Vagina (tissue), 2 donors: ENCODE measurements around the gene PNPLA2. TPM values are rescaled to one million over a fixed set of nuclear protein-coding genes. Genes with fewer than 3 reads are reported as not detected.

Experiments used
- DNase-seq, 2 donors: peaks; one replicate each; pipeline ENCODE4 v3.0.0-alpha.2; 2017; ENCODE audit errors: extremely low spot score in 2 of 2
- H3K27ac ChIP-seq: fragments of 200-600 bp; sonication (generic); one replicate; pipeline ENCODE4 v1.5.1; 2019
- H3K27me3 ChIP-seq: fragments of 200-600 bp; sonication (generic); one replicate; pipeline ENCODE4 v1.5.1; 2019
- H3K36me3 ChIP-seq, 2 donors: fragments of 200-600 bp; sonication (generic); one replicate each; pipeline ENCODE4 v1.5.1; 2017 to 2019
- H3K4me1 ChIP-seq: fragments of 200-600 bp; sonication (generic); one replicate; pipeline ENCODE4 v1.5.1; 2019
- H3K4me3 ChIP-seq, 2 donors: fragments of 200-600 bp; sonication (generic); 1 replicate in 1 of 2; 2 replicates in 1 of 2; pipeline ENCODE4 v1.5.1; 2016 to 2019
- H3K9me3 ChIP-seq: fragments of 200-600 bp; sonication (generic); one replicate; pipeline ENCODE4 v1.5.1; 2019
- CTCF ChIP-seq, 3 experiments: fragments of 450-650 bp in 2 of 3; fragments of 200-600 bp in 1 of 3; sonication (generic) in 1 of 3; IDR thresholded peaks; one replicate each; pipeline ENCODE4 v1.5.1; 2017 to 2019; ENCODE audit warnings: antibody characterized with exemption in 3 of 3, mild to moderate bottlenecking in 2 of 3, moderate library complexity in 2 of 3
- POLR2A ChIP-seq, 2 donors: fragments of 450-650 bp; IDR thresholded peaks; one replicate each; pipeline ENCODE4 v1.6.1; 2017; ENCODE audit warnings: antibody characterized with exemption in 2 of 2, mild to moderate bottlenecking in 2 of 2, moderate library complexity in 2 of 2
- POLR2AphosphoS5 ChIP-seq, 2 donors: sonication (generic); formaldehyde crosslinking; IDR thresholded peaks; one replicate each; pipeline ENCODE4 v1.9.0; 2017; ENCODE audit warnings: antibody characterized with exemption in 2 of 2, mild to moderate bottlenecking in 2 of 2, low read depth in 1 of 2; ENCODE audit not compliant: insufficient read depth in 1 of 2
- intact Hi-C: fragments of 100-400 bp; cut with DNase I; formaldehyde crosslinking; loops from one replicate; pipeline ENCODE4 v1.15.1; 2023
- total RNA-seq: library from RNA; depleted of rRNA; stranded (reverse); fragments of >200 nt; gene quantifications from one replicate; pipeline ENCODE4 v1.2.3, GENCODE V29; 2016

The PNPLA2 gene
- total RNA-seq, 1 donor from 2014 or later = 103 TPM

DNA sequence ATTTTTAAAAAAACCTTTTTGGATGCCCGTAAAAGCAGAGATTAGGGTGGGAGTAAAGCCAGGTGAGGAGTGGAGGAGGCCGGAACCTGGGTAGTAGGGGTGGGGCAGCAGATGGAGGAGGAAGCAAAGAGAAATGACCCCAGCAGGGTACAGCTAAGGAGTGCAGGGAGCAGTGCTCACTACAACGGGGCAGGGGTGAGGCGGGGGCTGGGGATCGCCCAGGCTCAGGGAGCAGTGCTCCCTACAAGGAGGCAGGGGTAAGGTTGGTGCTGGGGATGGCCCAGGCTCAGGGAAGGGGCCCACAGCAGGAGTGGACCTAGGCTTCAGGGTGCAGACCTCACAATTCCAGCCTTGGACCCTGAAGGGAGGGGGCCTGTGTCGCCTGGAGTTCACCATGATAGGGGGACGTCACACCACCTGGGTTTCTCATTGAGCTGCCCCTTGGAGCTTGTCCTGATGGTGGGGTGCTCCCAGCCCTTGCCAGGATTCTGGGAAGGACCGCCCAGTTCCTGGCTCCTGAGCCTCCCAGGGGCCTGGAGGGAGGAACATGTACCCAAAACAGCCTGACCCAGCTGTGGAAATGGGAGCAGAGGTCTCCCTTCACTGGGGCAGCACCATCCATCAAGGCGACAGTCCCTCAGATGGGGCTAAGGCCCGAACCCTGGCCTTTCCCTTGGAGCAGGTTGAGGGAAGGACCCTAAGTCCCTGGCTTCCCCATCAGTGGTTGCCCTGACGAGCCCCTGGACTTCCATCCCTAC, 2.9 kb upstream of the PNPLA2 start:
- DNase-seq = no peak
- TF ChIP-seq CTCF (IDR thresholded peaks at IDR 0.05) = no peak
- no peak for TF ChIP-seq POLR2A (IDR thresholded peaks at IDR 0.05)
- TF ChIP-seq POLR2AphosphoS5 (IDR thresholded peaks at IDR 0.05; ENCODE audit: insufficient read depth in 1 of 2, low read depth in 1 of 2) = no peak
- Histone ChIP-seq H3K27me3 (no peaks in the 10 kb centered on the region), H3K4me3 (no peak overlapping the region), H3K36me3 (peaks cover 0 to 30% of the 10 kb centered on the region in 2 donors), H3K9me3 (no peaks in the 10 kb centered on the region), H3K27ac (no peak overlapping the region), H3K4me1 (peaks cover 36% of the 10 kb centered on the region)
- intact Hi-C loops = no loop called here

- intact Hi-C loops = no loop called here
- Histone ChIP-seq H3K9me3 (no peaks in the 10 kb centered on the region), H3K4me3 (no peak overlapping the region), H3K4me1 (peaks cover 36% of the 10 kb centered on the region), H3K27me3 (no peaks in the 10 kb centered on the region), H3K27ac (no peak overlapping the region), H3K36me3 (peaks cover 0 to 25% of the 10 kb centered on the region in 2 donors)
- TF ChIP-seq CTCF (IDR thresholded peaks at IDR 0.05) (no peak), POLR2AphosphoS5 (IDR thresholded peaks at IDR 0.05; ENCODE audit: insufficient read depth in 1 of 2, low read depth in 1 of 2) (no peak), POLR2A (IDR thresholded peaks at IDR 0.05) (no peak)
- no peak for DNase-seq
Measured at GRCh38 chr11:816433-816779, 2.3 kb upstream of the PNPLA2 start.

DNA sequence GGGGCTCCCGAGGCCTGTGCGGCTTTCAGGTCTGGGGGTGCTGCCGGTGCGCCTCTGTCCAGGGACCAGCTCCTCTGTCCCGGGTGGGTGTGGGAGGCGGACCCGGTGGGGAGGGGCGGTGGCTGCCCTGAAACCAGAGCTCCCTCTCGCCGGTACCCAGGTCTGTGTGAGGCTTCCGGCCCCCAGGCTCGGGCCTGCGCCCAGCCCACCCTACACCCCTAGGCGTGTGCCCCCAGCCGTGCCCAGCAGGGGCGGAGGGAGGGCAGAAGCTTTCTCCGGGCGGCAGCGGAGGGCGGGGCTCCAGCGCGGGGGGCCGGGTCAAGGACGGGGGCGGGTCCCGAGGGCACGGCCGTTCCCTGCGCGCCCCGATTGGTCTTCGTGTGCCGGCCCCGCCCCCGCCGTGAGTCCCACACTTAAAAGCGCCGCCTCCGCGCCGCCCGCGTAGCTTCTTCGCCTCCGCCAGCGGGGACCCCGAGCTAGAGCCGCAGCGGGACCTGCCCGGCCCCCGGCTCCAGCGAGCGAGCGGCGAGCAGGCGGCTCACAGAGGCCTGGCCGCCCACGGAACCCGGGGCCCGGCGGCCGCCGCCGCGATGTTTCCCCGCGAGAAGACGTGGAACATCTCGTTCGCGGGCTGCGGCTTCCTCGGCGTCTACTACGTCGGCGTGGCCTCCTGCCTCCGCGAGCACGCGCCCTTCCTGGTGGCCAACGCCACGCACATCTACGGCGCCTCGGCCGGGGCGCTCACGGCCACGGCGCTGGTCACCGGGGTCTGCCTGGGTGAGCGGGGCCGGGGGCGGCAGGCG, 616 bp downstream of the PNPLA2 start:
- TF ChIP-seq CTCF (IDR thresholded peaks at IDR 0.05) = no peak
- peak in 1 of 2 donors; percentile 61 for TF ChIP-seq POLR2AphosphoS5 (IDR thresholded peaks at IDR 0.05; ENCODE audit: insufficient read depth in 1 of 2, low read depth in 1 of 2)
- peak in 1 of 2 donors; percentile 81 for TF ChIP-seq POLR2A (IDR thresholded peaks at IDR 0.05)
- Histone ChIP-seq H3K36me3 (peaks cover 0 to 17% of the 10 kb centered on the region in 2 donors), H3K27me3 (no peaks in the 10 kb centered on the region), H3K4me3 (peak overlapping the region; percentile 95 to 98), H3K27ac (peak overlapping the region; percentile 89), H3K4me1 (peaks cover 35% of the 10 kb centered on the region), H3K9me3 (no peaks in the 10 kb centered on the region)
- no peak for DNase-seq
- intact Hi-C loops = no loop called here

GRCh38 chr11:819943-820649, 1.4 kb downstream of the PNPLA2 start:
- TF ChIP-seq CTCF (IDR thresholded peaks at IDR 0.05) (no peak), POLR2AphosphoS5 (IDR thresholded peaks at IDR 0.05; ENCODE audit: insufficient read depth in 1 of 2, low read depth in 1 of 2) (peak; percentile 22 to 41)
- intact Hi-C loops = no loop called here
- H3K27ac ChIP-seq = peak overlapping the region; percentile 89
- no peaks in the 10 kb centered on the region for H3K9me3 ChIP-seq
- H3K27me3 ChIP-seq = no peaks in the 10 kb centered on the region
- peak overlapping the region; percentile 95 to 98 for H3K4me3 ChIP-seq
- peaks cover 0 to 25% of the 10 kb centered on the region in 2 donors for H3K36me3 ChIP-seq
- DNase-seq = no peak
- H3K4me1 ChIP-seq = peaks cover 35% of the 10 kb centered on the region
